ENCODE measurements around the gene ZIC4. TPM values are rescaled to one million over a fixed set of nuclear protein-coding genes. Genes with fewer than 3 reads are reported as not detected.

Gene ZIC4
- total RNA-seq, 1 donor from 2014 or later: not detected

DNA sequence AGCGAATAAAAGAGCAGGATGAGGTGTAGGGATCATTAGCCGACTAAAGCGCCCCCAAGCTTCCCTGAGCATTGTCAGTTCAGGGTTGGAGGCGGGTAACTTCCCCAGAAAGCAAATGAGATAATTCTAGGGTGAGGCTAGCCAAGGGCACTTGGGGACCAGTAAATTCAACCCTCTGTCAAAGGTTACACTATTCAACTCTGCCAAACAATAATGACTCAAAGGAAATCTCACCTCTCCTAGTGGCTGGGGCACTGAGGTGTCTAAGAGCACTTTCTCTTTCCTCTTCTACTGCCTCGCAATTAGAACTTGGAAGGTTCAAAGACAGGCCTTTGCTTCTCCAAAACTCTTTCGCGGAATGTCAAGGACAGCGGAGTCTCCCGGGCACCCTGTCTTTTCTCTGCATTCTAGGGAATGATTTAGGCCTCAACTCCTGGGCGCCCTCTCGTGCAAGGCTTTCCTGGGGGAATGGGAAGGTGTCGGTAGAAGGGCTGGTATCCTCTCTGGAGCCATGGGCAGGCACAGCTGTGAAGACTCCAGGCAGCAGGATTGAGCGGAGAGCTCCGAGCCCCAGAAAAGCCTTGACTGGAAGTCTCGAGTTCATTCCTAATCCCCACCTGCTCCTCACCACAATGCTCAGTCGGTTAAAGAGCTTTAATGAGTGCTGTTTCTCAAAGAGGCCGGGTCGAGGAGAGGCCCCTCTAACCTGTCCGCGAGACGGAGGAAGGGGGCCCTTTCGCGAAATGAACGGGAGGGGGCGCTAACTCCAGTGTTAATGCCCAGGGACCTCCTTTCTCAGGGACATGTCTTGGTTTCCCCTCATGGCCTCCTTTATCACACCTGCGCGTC lies 21.9 kb downstream of the ZIC4 start:
- no peak for ATAC-seq
- intact Hi-C loops (cut with DNase I): no loop called here
- no peaks in the 10 kb centered on the region for H3K36me3 ChIP-seq
- H3K27ac ChIP-seq: no peak overlapping the region
- no peaks in the 10 kb centered on the region for H3K9me3 ChIP-seq
- no peak for DNase-seq
- peaks cover 94% of the 10 kb centered on the region for H3K27me3 ChIP-seq (ENCODE audit: low read depth)
- TF ChIP-seq, protein P1, sequence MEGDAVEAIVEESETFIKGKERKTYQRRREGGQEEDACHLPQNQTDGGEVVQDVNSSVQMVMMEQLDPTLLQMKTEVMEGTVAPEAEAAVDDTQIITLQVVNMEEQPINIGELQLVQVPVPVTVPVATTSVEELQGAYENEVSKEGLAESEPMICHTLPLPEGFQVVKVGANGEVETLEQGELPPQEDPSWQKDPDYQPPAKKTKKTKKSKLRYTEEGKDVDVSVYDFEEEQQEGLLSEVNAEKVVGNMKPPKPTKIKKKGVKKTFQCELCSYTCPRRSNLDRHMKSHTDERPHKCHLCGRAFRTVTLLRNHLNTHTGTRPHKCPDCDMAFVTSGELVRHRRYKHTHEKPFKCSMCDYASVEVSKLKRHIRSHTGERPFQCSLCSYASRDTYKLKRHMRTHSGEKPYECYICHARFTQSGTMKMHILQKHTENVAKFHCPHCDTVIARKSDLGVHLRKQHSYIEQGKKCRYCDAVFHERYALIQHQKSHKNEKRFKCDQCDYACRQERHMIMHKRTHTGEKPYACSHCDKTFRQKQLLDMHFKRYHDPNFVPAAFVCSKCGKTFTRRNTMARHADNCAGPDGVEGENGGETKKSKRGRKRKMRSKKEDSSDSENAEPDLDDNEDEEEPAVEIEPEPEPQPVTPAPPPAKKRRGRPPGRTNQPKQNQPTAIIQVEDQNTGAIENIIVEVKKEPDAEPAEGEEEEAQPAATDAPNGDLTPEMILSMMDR (IDR thresholded peaks at IDR 0.05): no peak
- H3K4me1 ChIP-seq: no peaks in the 10 kb centered on the region
- H3K4me3 ChIP-seq: no peak overlapping the region

DNA sequence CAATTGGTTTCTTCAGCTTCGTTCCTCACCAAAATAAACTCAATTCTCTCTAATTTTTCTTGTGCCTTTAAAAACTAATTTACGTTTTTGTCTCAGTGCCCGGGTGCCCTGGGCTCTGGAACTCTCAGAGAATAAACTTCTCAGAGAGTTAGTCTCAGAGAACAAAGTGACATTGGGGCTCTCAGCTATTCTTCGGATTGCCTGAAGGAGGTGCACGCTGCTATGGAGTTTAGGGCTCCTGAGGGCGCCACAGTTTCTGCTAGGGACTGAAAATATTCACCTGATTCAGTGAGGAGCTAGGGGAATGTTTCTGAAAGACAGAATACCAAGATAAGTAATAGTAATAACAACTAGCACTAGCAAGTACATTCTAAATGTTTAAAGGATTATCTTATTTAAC lies 22.7 kb downstream of the ZIC4 start:
- intact Hi-C loops (cut with DNase I): no loop called here
- ATAC-seq (no peak), DNase-seq (no peak)
- no peak overlapping the region for H3K4me3 ChIP-seq
- H3K27me3 ChIP-seq (ENCODE audit: low read depth): peaks cover 94% of the 10 kb centered on the region
- no peak overlapping the region for H3K27ac ChIP-seq
- H3K36me3 ChIP-seq: no peaks in the 10 kb centered on the region
- H3K4me1 ChIP-seq: no peaks in the 10 kb centered on the region
- TF ChIP-seq, protein P1 (IDR thresholded peaks at IDR 0.05): no peak
- H3K9me3 ChIP-seq: no peaks in the 10 kb centered on the region

DNA sequence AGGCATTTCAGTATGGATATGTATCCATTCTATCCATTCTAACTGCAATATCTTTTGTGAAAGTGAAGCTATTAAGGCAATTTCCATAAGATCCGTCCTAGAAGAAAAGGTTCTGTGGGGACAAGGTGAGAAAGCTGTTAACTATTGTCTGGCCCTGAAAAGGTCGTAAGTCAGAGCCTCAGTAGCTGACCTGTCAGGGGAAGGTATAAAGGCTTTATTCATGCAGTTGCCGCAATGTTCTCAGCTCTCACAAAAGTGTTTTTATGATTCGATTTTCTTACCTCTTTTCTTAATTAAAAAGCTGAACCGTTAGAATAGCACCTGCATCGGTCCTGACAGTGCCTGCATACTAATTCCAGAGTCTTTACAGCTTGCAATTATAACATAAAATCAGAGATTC lies 24.7 kb downstream of the ZIC4 start:
- intact Hi-C loops (cut with DNase I): no loop called here
- DNase-seq (no peak), ATAC-seq (no peak)
- Histone ChIP-seq H3K9me3 (no peaks in the 10 kb centered on the region), H3K27ac (no peak overlapping the region), H3K36me3 (no peaks in the 10 kb centered on the region), H3K4me1 (no peaks in the 10 kb centered on the region), H3K4me3 (no peak overlapping the region), H3K27me3 (ENCODE audit: low read depth) (peaks cover 94% of the 10 kb centered on the region)
- TF ChIP-seq, protein P1 (IDR thresholded peaks at IDR 0.05): no peak

DNA sequence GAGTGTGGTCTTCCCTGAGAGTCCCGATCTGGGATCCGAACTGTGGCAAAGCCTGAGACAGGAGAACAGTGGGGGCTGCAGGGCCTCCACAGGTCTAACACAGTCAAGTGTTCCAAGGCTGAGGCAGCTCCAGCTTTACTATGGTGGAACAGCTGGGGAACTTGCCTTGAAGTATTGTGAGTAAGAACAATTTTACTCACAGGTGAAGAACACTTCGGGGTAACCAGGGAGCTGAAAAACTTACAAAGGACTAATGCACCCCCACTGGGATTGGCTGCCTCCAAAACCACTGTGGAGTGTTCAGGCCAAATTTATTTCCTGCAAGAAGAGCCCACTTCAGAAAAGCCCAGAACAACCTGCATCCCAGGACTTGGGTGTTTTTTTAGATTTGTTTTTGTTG lies 25.4 kb downstream of the ZIC4 start:
- no peak overlapping the region for H3K27ac ChIP-seq
- TF ChIP-seq, protein P1 (IDR thresholded peaks at IDR 0.05): no peak
- H3K9me3 ChIP-seq: no peaks in the 10 kb centered on the region
- H3K27me3 ChIP-seq (ENCODE audit: low read depth): peaks cover 93% of the 10 kb centered on the region
- no peak for ATAC-seq
- H3K4me1 ChIP-seq: no peaks in the 10 kb centered on the region
- H3K4me3 ChIP-seq: no peak overlapping the region
- intact Hi-C loops (cut with DNase I): no loop called here
- DNase-seq: no peak
- no peaks in the 10 kb centered on the region for H3K36me3 ChIP-seq

DNA sequence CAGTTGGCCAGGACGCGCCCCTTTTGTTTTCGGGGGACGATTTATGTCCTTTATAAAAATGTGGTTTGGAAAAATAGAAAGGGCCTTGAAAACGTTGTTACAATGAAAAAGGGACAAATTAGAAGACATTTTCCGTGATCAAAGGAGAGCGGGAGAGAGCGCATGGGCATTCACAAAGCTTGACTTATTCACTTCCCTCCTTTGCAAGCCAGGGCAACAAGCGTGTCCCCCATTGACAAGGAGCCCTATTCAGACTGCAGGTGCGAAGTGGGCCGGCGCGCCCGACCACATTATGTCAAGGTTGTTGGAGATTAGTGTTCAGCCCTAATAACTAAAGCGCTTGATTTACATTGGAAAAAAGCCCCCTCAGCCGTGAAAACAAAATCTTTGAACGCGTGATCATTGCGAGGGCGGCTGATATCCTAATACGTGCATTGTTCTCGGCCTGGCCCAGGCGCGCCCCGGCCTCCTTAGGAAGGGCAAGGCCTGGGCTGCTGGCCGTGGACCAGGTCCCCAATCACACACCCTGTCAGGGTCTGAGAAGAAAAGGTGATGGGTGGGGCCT lies 25.9 kb downstream of the ZIC4 start:
- no peak overlapping the region for H3K27ac ChIP-seq
- DNase-seq: no peak
- ATAC-seq: no peak
- H3K9me3 ChIP-seq: no peaks in the 10 kb centered on the region
- no peaks in the 10 kb centered on the region for H3K36me3 ChIP-seq
- TF ChIP-seq, protein P1 (IDR thresholded peaks at IDR 0.05): no peak
- no peaks in the 10 kb centered on the region for H3K4me1 ChIP-seq
- intact Hi-C loops (cut with DNase I): no loop called here
- H3K4me3 ChIP-seq: no peak overlapping the region
- peaks cover 93% of the 10 kb centered on the region for H3K27me3 ChIP-seq (ENCODE audit: low read depth)
